Glutamatergic neuron (in vitro differentiated cells): ENCODE data around the gene AOC2. TPM values are rescaled to one million over a fixed set of nuclear protein-coding genes. Genes with fewer than 3 reads are reported as not detected.

Experiments
- DNase-seq: peaks from one replicate; pipeline ENCODE4 v3.0.0; 2022
- H3K27ac Mint-ChIP-seq: one replicate; pipeline ENCODE4 v1.8.0; 2020; ENCODE audit warnings: mild to moderate bottlenecking, mixed read lengths, inconsistent platforms; ENCODE audit not compliant: unreplicated experiment
- H3K27me3 Mint-ChIP-seq: one replicate; pipeline ENCODE4 v1.8.0; 2020; ENCODE audit warnings: mild to moderate bottlenecking, moderate library complexity, mixed read lengths, inconsistent platforms; ENCODE audit not compliant: unreplicated experiment
- H3K36me3 Mint-ChIP-seq: one replicate; pipeline ENCODE4 v1.8.0; 2020; ENCODE audit warnings: mild to moderate bottlenecking, mixed read lengths, inconsistent platforms; ENCODE audit not compliant: unreplicated experiment
- H3K4me1 Mint-ChIP-seq: one replicate; pipeline ENCODE4 v1.8.0; 2020; ENCODE audit warnings: mild to moderate bottlenecking, low read depth, mixed read lengths, inconsistent platforms; ENCODE audit not compliant: unreplicated experiment
- H3K4me3 Mint-ChIP-seq: one replicate; pipeline ENCODE4 v1.8.0; 2020; ENCODE audit warnings: mild to moderate bottlenecking, mixed read lengths, inconsistent platforms; ENCODE audit not compliant: unreplicated experiment
- H3K9me3 Mint-ChIP-seq: one replicate; pipeline ENCODE4 v1.8.0; 2020; ENCODE audit warnings: mild to moderate bottlenecking, moderate library complexity, mixed read lengths, inconsistent platforms; ENCODE audit not compliant: unreplicated experiment
- total RNA-seq: library from RNA; stranded (reverse); fragmentation: NEBNext Ultra II Directional; extraction: Animal tissue kit (Norgen Biotek cat#: 25700); gene quantifications from one replicate; pipeline ENCODE4 v1.2.1, GENCODE V29; 2021; ENCODE audit not compliant: unreplicated experiment
- TF ChIP-seq, protein P1 (sequence below): fragments of 200-600 bp; sonication (generic); IDR thresholded peaks from one replicate; pipeline ENCODE4 v1.5.0; 2021; ENCODE audit not compliant: partially characterized antibody, unreplicated experiment

AOC2 gene
- total RNA-seq, 1 donor from 2014 or later = 6.1 TPM

DNA sequence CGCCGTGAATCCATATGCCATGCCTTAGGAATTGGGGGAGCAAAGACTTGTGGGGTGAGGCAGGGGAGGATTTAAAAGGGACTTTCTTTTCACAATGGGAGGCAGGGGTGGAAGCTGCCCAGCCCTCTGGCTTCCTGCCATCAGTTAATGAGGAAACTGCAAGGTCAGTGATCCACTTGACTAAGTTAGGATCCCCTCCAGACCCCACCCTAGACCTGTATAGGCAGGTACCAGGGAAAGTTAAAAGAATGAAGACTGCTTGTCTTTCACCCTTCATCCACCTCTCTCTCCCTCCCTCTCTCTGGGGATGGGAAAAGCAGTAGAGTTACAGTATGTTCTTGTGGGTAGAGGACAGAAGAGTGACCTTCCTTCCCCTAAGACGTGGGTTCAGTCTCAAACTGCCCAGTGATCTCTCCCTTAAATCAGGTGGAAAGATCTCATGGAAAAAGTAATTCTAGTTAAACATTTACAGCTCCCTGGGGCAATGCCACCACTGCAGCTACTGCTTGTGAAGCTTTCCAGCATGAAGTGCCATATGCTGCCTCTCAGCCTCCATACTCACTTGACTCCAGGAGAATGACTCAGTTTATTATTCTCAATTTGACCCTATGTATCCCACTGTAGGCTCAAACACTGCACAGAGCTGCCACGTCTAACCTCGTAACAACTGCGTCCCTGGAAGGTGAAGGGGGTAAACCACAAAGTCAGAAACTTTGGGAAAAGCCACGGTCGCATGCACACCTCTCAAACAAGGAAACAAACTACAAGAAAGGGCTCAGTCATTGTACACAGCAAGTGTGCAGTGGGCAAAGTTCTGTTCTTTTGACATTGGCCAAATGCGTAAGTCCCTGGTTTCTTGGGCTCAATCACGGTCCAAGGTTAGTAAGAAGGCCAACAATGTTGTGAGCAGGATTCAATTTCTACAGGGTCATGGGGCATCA, 47.0 kb upstream of the AOC2 start:
- TF ChIP-seq, protein P1, sequence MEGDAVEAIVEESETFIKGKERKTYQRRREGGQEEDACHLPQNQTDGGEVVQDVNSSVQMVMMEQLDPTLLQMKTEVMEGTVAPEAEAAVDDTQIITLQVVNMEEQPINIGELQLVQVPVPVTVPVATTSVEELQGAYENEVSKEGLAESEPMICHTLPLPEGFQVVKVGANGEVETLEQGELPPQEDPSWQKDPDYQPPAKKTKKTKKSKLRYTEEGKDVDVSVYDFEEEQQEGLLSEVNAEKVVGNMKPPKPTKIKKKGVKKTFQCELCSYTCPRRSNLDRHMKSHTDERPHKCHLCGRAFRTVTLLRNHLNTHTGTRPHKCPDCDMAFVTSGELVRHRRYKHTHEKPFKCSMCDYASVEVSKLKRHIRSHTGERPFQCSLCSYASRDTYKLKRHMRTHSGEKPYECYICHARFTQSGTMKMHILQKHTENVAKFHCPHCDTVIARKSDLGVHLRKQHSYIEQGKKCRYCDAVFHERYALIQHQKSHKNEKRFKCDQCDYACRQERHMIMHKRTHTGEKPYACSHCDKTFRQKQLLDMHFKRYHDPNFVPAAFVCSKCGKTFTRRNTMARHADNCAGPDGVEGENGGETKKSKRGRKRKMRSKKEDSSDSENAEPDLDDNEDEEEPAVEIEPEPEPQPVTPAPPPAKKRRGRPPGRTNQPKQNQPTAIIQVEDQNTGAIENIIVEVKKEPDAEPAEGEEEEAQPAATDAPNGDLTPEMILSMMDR = no peak
- Mint-ChIP-seq H3K36me3 (peaks cover 6% of the 10 kb centered on the region), H3K27me3 (peaks cover 9% of the 10 kb centered on the region), H3K4me3 (peak overlapping the region; percentile 93), H3K9me3 (peaks cover 2% of the 10 kb centered on the region), H3K4me1 (peaks cover 3% of the 10 kb centered on the region), H3K27ac (peak overlapping the region; percentile 22)
- DNase-seq = no peak

DNA sequence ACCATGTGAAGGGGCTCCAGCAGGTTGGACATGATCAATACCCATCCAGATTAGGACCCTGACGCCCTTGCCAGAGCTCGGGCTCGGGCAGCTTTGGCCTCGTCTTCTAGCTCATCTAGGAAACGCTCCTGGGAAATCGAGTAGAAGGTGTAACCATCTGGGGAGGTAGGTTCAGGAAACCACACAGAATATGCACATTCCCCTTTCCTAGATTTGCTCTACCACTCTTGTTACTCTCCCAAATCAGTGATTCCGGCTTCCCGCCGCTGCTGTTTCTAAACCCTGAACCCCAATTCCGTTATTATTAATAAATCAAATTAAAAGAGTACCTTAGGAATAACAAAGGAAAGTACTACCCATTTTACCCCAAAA, 46.4 kb upstream of the AOC2 start:
- peaks cover 8% of the 10 kb centered on the region for H3K27me3 Mint-ChIP-seq
- H3K4me3 Mint-ChIP-seq = peak overlapping the region; percentile 93
- H3K36me3 Mint-ChIP-seq = peaks cover 6% of the 10 kb centered on the region
- TF ChIP-seq, protein P1 = no peak
- H3K27ac Mint-ChIP-seq = peak overlapping the region; percentile 85
- H3K9me3 Mint-ChIP-seq = peaks cover 2% of the 10 kb centered on the region
- H3K4me1 Mint-ChIP-seq = peaks cover 3% of the 10 kb centered on the region
- no peak for DNase-seq

DNA sequence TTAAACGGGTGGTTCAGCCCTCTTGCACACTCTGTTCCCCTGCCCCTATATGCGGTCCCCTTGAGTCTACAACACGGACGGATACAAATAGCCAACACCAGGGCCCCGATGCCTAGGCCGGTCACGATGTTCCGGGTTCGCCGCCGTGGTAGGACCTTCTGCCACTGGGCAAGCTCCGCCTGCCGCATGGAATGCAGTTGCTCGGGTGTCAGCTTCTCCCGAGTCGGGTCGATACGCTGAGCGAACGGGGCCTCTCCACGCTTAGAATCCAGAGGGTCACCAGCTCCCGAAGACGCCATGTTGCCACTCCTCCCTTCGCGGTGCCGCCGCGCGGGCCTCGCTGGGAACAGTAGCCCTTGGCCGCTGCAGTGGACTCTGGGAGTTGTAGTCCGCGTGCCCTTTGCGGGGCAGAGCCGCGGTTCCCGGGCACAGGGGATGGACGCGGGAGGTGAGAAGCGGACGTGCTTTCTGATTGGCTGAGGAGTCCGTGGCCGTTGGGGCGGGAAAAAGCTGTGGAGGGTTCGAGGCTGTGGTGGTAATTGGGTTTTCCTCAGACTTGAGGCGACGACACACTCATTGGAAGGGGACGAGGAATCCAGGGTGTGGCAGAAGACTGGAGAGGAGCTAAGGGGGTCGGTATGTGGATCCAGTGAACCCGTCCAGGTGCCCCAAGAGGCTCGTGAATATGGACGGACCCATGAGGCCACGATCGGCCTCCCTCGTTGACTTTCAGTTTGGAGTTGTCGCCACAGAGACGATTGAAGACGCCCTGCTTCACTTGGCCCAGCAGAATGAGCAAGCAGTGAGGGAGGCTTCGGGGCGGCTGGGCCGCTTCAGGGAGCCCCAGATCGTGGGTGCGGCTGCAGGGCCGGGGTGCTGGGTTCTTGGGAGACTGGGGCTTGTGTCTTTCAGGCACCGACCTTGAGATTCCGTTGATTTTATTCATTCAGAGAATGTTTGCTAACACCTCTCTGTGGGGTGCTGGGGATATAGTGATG, 45.7 kb upstream of the AOC2 start, which contains the start of the genes CNTD1 and COA3:
TSS of gene CNTD1 (plus strand) at position 479 of the 998 bp plus-strand sequence. CDS start at position 686, 207 bp downstream.
TSS of gene COA3 (minus strand) at position 322 of the 998 bp plus-strand sequence. CDS start at position 299, 23 bp downstream.
- H3K9me3 Mint-ChIP-seq = peaks cover 2% of the 10 kb centered on the region
- DNase-seq = peak; percentile 93
- TF ChIP-seq, protein P1 = no peak
- peak within 1 kb of the TSS; percentile 93 for H3K4me3 Mint-ChIP-seq
- H3K27me3 Mint-ChIP-seq = peaks cover 8% of the 10 kb centered on the region
- H3K4me1 Mint-ChIP-seq = peaks cover 3% of the 10 kb centered on the region
- H3K36me3 Mint-ChIP-seq = peaks cover 6% of the 10 kb centered on the region
- peak within 1 kb of the TSS; percentile 85 for H3K27ac Mint-ChIP-seq

GRCh38 chr17:42803074-42803883, 41.1 kb upstream of the AOC2 start:
- H3K4me3 Mint-ChIP-seq = no peak overlapping the region
- H3K36me3 Mint-ChIP-seq = no peaks in the 10 kb centered on the region
- no peak for DNase-seq
- H3K27ac Mint-ChIP-seq = no peak overlapping the region
- H3K27me3 Mint-ChIP-seq = peaks cover 7% of the 10 kb centered on the region
- H3K4me1 Mint-ChIP-seq = no peaks in the 10 kb centered on the region
- H3K9me3 Mint-ChIP-seq = peaks cover 5% of the 10 kb centered on the region
- TF ChIP-seq, protein P1 = no peak
